Stimulated activated CD4-positive, alpha-beta T cell treated with anti-CD3 and anti-CD28 coated beads, Interleukin-12 subunit alpha, Interleukin-12 subunit beta, amount 100 ng/mL, for 48 hours (primary cell): ENCODE data around the gene GGA1.
"Not testable (repeated sequence)": the region's sequence is repeated elsewhere in the genome, so short reads cannot be mapped to it uniquely, and the experiment has no call there.

Experiments used
- DNase-seq, 3 donors: peaks; one replicate each; pipeline ENCODE4 v3.0.0-alpha.2; 2020; ENCODE audit warnings: low read depth in 2 of 3, low spot score in 1 of 3

GGA1 gene

DNA sequence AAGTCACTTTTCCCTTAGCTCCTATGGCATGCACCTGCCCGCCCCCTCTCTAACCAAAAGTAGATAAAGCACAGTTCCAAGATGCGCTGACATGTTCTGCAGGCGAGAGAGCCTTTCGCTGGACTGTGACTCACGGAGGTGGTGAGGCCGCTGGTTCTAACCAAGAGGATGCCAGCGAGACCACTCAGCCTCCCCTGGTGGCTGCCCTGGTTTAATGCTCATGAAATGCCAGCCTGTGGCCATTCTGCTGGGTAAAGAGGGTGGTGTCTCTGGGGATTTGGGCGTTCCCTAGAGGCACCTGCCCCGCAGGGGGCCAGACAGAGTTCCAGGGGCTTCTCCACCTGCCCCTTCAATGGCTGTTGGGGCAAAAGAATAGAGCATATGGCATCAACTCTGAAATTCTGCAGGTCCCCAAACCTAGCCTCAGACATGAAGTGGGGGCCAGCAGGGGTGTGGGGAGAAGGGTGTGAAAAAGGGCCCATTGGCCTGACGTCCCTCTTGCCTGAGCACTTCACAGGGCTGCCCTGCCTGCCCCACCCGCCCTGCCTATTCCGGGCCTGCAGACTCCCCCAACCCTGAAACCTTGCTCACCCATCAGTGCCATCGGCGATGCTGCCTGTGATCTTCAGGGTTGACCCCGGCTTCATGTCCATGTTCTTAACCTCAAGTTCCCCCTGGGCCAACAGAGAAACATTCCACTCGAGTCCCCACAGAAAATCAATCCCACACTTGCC is 37.2 kb upstream of the GGA1 start:
- DNase-seq = no peak

- no peak for DNase-seq
Observed at GRCh38 chr22:37571992-37572373, 36.7 kb upstream of the GGA1 start.

DNA sequence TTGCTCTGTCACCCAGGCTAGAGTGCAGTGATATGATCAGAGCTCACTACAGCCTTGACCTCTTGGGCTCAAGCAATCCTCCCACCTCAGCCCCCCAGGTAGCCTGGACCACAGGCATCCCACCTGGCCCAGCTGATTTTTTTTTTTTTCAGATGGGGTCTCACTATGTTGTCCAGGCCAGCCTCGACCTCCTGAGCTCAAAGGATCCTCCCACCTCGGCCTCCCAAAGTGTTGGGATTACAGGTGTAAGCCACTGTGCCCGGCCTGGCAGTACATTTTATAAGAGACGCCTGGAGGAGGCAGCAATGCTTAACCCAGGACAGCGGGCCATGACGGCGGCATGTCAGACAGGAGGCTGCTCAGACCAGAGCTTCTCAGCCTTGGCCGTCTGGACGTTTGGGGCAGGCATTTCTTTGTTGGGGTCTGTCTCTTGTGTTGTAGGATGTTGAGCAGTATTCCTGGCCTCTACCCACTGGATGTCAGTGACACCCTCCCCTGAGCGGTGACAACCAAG is 33.1 kb upstream of the GGA1 start:
- DNase-seq = no peak

- no peak for DNase-seq
Observed at GRCh38 chr22:37578002-37578401, 30.6 kb upstream of the GGA1 start.

DNA sequence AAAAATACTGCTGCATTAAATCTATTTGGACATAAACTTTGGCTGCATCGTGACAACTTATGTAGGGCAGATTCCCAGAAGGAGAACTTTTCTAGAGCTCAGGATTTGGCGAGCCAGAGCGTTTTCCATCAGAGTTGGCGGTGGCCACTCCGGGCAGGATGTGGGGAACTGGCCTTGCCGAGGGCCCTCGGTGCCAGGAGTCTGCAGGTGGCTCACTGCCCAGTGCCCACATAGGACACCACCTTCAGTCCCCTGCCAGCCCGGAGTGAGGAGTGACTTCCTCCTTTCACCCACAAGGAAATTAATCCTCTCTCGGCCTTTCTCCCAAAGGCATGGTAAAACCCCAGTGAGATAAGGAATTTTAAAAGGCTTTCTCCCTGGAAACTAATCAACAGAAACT is 27.1 kb upstream of the GGA1 start:
- no peak for DNase-seq

- no peak for DNase-seq
Observed at GRCh38 chr22:37582526-37582925, 26.1 kb upstream of the GGA1 start.

DNA sequence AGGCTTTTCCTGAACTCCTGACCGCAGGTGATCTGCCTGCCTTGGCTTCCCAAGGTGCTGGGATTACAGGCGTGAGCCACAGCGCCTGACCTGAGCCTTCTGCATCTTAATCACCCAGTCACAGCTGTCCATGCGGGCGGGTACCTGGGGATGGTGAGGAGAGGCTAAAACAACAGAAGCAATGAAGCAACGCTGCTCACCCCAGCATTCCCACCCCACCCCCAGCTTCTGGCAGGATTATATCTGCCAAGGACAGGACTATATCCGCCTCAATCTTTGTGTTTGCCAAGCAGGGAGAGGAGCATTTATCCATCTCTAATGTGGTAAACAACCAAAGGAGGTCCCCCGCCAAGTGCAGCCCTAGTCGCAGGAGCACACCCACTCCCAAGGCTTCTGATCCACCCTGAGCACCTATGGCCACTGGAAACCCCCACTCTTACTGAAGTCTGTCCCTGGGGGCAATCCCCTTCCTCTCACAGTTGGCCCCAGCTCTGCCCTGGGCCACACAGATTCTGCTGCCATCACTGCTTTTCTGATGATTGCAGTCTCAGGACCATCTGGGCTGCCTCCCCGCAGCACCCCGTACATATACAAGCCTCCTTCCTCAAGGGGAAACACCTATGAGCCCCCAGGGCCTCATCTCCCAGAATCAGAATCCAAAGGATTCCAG is 20.0 kb upstream of the GGA1 start:
- DNase-seq = no peak

- no peak for DNase-seq
Observed at GRCh38 chr22:37589636-37590035, 19.0 kb upstream of the GGA1 start.

DNA sequence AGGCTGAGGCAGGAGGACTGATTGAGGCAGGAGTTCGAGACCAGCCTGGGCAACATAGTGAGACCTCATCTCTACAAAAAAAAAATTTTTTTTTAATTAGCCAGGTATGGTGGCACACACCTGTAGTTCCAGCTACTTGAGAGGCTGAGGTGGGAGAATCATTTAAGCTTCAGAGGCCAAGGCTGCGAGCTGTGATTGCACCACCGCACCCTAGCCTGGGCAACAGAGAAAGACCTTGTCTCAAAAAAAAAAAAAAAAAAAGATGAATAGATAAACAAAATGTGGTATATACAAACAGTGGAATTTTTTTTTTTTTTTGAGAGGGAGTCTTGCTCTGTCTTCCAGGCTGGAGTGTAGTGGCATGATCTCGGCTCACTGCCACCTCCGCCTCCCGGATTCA is 17.6 kb upstream of the GGA1 start:
- not testable (repeated sequence) for DNase-seq

DNA sequence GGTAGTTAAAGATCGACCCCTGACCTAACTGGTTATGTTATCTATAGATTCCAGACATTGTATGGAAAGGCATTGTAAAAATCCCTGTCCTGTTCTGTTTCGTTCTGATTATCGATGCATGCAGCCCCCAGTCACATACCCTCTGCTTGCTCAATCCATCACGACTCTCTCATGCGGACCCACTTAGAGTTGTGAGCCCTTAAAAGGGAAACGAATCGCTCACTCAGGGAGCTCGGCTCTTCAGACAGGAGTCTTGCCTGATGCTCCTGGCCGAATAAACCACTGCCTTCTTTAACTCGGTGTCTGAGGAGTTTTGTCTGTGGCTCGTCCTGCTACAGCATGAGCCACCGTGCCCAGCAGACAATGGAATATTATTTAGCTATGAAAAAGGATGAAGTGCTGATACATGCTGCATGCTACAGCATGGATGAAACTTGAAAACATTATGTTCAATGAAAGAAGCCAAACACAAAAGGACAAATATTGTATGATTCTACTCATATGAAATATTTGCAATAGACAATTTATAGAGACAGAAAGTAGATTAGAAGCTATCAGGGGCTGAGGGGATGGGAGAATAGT is 16.7 kb upstream of the GGA1 start:
- DNase-seq = no peak

GRCh38 chr22:37594237-37594636 is 14.4 kb upstream of the GGA1 start:
- no peak for DNase-seq

GRCh38 chr22:37599153-37599552 is 9.5 kb upstream of the GGA1 start:
- DNase-seq = no peak

DNA sequence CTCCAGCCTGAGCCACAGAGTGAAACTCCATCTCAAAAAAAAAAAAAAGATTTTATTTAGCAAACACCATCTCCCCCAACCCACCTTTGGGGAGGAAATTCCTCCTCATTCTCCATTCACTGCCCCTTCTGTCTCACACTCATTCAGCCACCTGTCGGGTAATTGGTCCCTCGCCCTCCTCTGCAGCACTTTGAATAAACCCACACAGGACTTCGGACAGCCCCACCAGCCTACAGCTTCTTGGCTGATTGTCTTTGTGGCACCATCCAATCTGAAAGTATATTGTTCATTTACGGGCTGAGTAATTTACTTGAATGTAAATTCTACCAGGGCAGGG is 7.5 kb upstream of the GGA1 start:
- no peak for DNase-seq

DNA sequence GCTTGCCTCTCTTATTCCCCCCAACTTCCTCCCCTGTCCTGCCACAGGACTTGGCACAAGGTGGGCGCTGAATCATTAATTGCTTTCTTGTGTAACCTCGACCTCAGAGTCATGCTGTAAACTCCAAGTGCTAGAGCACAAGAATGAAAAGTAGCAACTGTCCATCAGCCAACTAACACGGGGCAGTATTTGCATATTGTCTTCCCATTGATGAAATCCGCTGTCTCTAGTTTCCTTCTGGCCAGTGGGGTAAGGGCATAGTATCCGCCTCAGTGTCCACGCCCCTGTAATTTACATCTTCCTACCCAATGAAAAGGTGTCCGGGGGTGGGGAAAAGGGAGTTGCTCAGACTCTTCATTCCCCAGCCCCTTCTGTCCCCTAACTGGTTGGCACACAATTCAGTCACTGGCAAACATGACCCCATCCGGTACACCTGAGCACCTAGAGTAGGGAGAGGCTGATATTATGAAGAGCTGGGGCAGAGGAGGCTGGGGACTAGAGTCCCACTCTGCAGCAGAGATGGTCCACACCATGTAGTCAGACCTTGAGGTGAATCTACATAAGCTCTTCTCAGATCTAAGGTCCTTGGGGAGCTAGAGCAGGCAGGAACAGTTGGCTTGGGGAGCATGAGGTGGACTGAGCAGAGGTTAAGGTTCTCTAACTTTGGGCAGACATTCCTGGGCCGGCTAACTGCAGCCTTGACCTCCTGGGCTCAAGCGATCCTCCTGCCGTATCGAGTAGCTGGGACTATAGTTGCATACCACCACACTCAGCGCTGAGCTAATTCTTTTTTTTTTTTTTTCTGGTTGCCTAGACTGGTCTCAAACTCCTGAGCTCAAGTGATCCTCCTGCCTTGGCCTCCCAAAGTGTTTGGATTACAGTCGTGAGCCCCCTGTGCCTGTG is 6.8 kb upstream of the GGA1 start:
- no peak for DNase-seq

- DNase-seq = not testable (repeated sequence)
Observed at GRCh38 chr22:37602546-37603277, 5.9 kb upstream of the GGA1 start.

- DNase-seq = no peak
Observed at GRCh38 chr22:37604074-37604473, 4.6 kb upstream of the GGA1 start.

DNA sequence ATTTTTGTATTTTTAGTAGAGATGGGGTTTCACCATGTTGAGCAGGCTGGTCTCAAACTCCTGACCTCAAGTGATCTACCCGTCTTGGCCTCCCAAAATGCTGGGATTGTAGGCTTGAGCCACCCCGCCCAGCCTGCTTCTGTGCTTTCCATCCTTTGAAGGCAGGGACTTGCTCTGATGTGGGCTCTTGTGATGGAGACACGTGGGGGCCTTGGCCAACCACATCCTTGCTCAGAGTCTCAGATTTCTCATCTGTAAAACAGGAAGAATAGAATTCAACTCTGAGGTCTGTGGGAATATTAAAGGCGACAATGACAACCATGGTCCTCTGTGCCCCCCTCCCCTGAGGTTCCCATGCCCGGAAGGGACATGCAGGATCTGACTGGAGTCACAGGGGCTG is 3.8 kb upstream of the GGA1 start:
- DNase-seq = peak in 2 of 3 donors; percentile 12 to 23

- peak; percentile 81 to 94 (median 88) for DNase-seq
Observed at GRCh38 chr22:37607010-37607934, 1.4 kb upstream of the GGA1 start.

DNA sequence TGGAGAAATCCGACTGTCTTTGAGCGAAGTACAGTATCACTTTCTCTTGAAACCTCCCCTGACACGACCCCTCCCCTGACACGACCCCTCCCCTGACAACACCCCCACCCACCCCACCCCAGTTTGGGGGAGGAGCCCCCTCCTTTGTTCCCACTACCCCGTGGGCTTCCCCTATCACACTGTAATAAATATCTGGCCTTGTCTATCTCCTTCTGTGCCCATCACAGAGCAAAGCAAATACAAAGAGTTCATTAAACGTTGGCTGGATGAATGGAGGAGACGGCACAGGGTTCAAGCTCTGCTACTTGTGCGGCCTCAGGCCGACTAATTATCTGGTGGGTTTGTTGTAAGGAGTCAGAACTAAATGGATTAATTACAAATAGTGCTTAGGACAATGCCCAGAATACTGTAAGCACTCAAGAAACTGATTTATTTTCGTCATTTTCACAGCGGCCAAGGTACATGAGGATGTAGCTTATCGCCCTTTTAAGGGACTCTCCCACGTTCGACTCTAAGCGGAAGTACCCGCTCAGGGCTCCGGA is 628 bp upstream of the GGA1 start:
- DNase-seq = no peak
